ENCODE data around the gene SLC25A23.

DNA sequence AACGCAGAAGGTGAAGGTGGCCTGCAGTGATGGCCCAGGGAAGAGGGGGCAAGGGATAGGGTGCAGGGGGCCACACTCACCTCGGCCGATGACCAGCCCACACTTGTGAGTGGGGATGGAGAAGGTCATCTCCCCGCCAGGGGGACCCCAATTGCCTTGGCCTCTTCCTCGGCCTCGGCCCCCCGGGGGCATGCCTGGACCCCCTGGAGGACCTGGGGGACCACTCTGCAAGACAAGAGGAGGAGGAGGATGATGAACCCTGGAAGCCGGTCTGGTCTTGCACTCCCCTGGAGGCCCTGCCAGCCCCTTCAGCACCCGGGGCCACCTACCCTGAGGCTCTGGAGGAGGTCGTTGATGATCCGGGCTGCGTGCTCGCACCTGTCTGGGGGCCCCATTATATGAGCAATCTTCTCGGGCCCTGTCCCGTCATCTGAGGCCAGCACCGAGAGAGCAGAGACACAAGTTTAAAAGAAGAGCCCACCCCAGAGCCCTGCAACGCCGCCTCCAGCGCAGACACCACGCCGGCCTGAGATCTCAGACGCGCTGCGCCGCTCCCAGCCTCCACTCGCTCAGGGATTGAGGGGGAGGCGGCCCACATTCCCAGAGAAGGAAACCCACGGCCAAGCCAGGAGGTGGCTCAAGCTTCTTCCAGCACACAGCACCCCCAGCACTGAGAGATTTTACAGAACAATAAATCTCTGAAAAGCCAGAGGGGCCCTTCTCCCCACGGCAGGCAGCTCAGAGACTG, 42.8 kb downstream of the SLC25A23 start:
- no peak for TF ChIP-seq EZH2phosphoT487 (IDR thresholded peaks at IDR 0.05; ENCODE audit: borderline replicate concordance)
- TF ChIP-seq, protein P1, sequence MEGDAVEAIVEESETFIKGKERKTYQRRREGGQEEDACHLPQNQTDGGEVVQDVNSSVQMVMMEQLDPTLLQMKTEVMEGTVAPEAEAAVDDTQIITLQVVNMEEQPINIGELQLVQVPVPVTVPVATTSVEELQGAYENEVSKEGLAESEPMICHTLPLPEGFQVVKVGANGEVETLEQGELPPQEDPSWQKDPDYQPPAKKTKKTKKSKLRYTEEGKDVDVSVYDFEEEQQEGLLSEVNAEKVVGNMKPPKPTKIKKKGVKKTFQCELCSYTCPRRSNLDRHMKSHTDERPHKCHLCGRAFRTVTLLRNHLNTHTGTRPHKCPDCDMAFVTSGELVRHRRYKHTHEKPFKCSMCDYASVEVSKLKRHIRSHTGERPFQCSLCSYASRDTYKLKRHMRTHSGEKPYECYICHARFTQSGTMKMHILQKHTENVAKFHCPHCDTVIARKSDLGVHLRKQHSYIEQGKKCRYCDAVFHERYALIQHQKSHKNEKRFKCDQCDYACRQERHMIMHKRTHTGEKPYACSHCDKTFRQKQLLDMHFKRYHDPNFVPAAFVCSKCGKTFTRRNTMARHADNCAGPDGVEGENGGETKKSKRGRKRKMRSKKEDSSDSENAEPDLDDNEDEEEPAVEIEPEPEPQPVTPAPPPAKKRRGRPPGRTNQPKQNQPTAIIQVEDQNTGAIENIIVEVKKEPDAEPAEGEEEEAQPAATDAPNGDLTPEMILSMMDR (conservative IDR thresholded peaks at IDR 0.05; ENCODE audit: low read length), result no peak
